ENCODE data around the gene GTF2IRD2.
"Not testable (repeated sequence)": the region's sequence is repeated elsewhere in the genome, so short reads cannot be mapped to it uniquely, and the experiment has no call there.

Gene GTF2IRD2

GRCh38 chr7:74788369-74789150, 62.8 kb downstream of the GTF2IRD2 start:
- in situ Hi-C loops (cut with MboI; ENCODE audit: low sequenced_read_pairs), result not testable (repeated sequence)

- in situ Hi-C loops (cut with MboI; ENCODE audit: low sequenced_read_pairs), result not testable (repeated sequence)
Measured at GRCh38 chr7:74783595-74783994, 67.8 kb downstream of the GTF2IRD2 start.

- in situ Hi-C loops (cut with MboI; ENCODE audit: low sequenced_read_pairs), result not testable (repeated sequence)
Measured at GRCh38 chr7:74781746-74782145, 69.7 kb downstream of the GTF2IRD2 start.

GRCh38 chr7:74779053-74779452, 72.4 kb downstream of the GTF2IRD2 start:
- in situ Hi-C loops (cut with MboI; ENCODE audit: low sequenced_read_pairs), result not testable (repeated sequence)

- in situ Hi-C loops (cut with MboI; ENCODE audit: low sequenced_read_pairs), result not testable (repeated sequence)
Measured at GRCh38 chr7:74775111-74775510, 76.3 kb downstream of the GTF2IRD2 start.

GRCh38 chr7:74773760-74774750, 77.3 kb downstream of the GTF2IRD2 start, which contains the start of gene NCF1:
Gene NCF1 (plus strand): TSS chr7:74774011. CDS start chr7:74774032, 21 bp downstream.
- in situ Hi-C loops (cut with MboI; ENCODE audit: low sequenced_read_pairs), result not testable (repeated sequence)

- in situ Hi-C loops (cut with MboI; ENCODE audit: low sequenced_read_pairs), result not testable (repeated sequence)
Measured at GRCh38 chr7:74772093-74772492, 79.3 kb downstream of the GTF2IRD2 start.

- in situ Hi-C loops (cut with MboI; ENCODE audit: low sequenced_read_pairs), result not testable (repeated sequence)
Measured at GRCh38 chr7:74770062-74770461, 81.3 kb downstream of the GTF2IRD2 start.

GRCh38 chr7:74766991-74767390, 84.4 kb downstream of the GTF2IRD2 start:
- in situ Hi-C loops (cut with MboI; ENCODE audit: low sequenced_read_pairs), result not testable (repeated sequence)

GRCh38 chr7:74766509-74766908, 84.9 kb downstream of the GTF2IRD2 start:
- in situ Hi-C loops (cut with MboI; ENCODE audit: low sequenced_read_pairs), result not testable (repeated sequence)

- in situ Hi-C loops (cut with MboI; ENCODE audit: low sequenced_read_pairs), result not testable (repeated sequence)
Measured at GRCh38 chr7:74765205-74765918, 86.0 kb downstream of the GTF2IRD2 start.

GRCh38 chr7:74758982-74759381, 92.4 kb downstream of the GTF2IRD2 start:
- in situ Hi-C loops (cut with MboI; ENCODE audit: low sequenced_read_pairs), result not testable (repeated sequence)

GRCh38 chr7:74758268-74758667, 93.1 kb downstream of the GTF2IRD2 start:
- in situ Hi-C loops (cut with MboI; ENCODE audit: low sequenced_read_pairs), result not testable (repeated sequence)

GRCh38 chr7:74756673-74757072, 94.7 kb downstream of the GTF2IRD2 start:
- in situ Hi-C loops (cut with MboI; ENCODE audit: low sequenced_read_pairs), result not testable (repeated sequence)

GRCh38 chr7:74753921-74754482, 97.4 kb downstream of the GTF2IRD2 start:
- in situ Hi-C loops (cut with MboI; ENCODE audit: low sequenced_read_pairs), result not testable (repeated sequence)
